Right atrium auricular region (tissue), 2 donors: ENCODE results near the gene TTC22. TPM values are rescaled to one million over a fixed set of nuclear protein-coding genes. Genes with fewer than 3 reads are reported as not detected.

Source experiments
- DNase-seq: peaks from one replicate; pipeline ENCODE4 v3.0.0-alpha.2; 2019; ENCODE audit warnings: low spot score
- H3K27ac ChIP-seq, 2 donors: fragments of 200-600 bp; sonication (generic); 1 replicate in 1 of 2; 2 replicates in 1 of 2; pipeline ENCODE4 v1.5.1; 2016 to 2019
- H3K27me3 ChIP-seq, 2 donors: fragments of 200-600 bp; sonication (generic); one replicate each; pipeline versions ENCODE4 v1.5.1 to v1.6.0; 2017 to 2019
- H3K36me3 ChIP-seq: fragments of 200-600 bp; sonication (generic); one replicate; pipeline ENCODE4 v1.5.1; 2016
- H3K4me1 ChIP-seq, 2 donors: fragments of 200-600 bp; sonication (generic); one replicate each; pipeline versions ENCODE4 v1.5.1 to v1.6.0; 2017 to 2019
- H3K4me3 ChIP-seq, 2 donors: fragments of 200-600 bp; sonication (generic); 1 replicate in 1 of 2; 2 replicates in 1 of 2; pipeline ENCODE4 v1.5.1; 2017 to 2019; ENCODE audit warnings: mild to moderate bottlenecking in 1 of 2, moderate library complexity in 1 of 2
- H3K9me3 ChIP-seq, 2 donors: fragments of 200-600 bp; sonication (generic); one replicate each; pipeline ENCODE4 v1.5.1; 2019
- total RNA-seq, 2 donors: library from RNA; depleted of rRNA; stranded (reverse); fragments of >200 nt; gene quantifications; one replicate each; pipeline ENCODE4 v1.1.0, GENCODE V29; 2016
- TF ChIP-seq, protein P1 (sequence below), 2 donors: fragments of 200-600 bp; sonication (generic); IDR thresholded peaks; one replicate each; pipeline ENCODE4 v1.5.1; 2019; ENCODE audit warnings: antibody characterized with exemption in 2 of 2

Gene TTC22
- total RNA-seq, 2 donors from 2014 or later = 0.43 to 0.70 TPM

DNA sequence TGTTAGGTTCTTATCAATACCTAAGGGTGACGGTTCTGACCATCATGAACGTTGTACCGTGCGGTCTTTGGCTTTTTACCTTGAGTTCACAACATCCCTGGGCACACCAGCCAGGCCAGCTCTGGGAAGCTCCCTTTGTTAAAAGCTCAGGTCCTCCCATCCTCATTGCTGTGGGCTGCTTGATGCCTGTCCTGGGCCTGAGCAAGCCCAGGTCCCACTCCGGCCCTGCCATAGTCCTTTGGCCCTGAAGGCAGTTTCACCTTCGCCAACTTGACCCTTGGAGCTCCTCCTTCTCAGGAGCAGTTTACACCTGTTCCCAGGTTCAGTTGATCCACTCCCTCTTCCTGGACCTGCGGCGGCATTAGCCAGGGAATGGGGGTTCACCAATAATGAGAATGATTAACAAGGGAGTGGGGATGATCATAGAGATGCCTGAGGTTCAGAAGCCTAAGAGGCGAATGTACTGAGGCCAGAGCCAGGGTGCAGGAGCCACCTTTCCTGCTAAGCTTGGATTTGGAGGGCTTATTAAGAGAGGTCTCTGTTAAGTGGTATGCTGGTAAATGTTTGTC lies 45.7 kb upstream of the TTC22 start:
- no peaks in the 10 kb centered on the region for H3K4me1 ChIP-seq
- H3K27ac ChIP-seq = no peak overlapping the region
- TF ChIP-seq, protein P1, sequence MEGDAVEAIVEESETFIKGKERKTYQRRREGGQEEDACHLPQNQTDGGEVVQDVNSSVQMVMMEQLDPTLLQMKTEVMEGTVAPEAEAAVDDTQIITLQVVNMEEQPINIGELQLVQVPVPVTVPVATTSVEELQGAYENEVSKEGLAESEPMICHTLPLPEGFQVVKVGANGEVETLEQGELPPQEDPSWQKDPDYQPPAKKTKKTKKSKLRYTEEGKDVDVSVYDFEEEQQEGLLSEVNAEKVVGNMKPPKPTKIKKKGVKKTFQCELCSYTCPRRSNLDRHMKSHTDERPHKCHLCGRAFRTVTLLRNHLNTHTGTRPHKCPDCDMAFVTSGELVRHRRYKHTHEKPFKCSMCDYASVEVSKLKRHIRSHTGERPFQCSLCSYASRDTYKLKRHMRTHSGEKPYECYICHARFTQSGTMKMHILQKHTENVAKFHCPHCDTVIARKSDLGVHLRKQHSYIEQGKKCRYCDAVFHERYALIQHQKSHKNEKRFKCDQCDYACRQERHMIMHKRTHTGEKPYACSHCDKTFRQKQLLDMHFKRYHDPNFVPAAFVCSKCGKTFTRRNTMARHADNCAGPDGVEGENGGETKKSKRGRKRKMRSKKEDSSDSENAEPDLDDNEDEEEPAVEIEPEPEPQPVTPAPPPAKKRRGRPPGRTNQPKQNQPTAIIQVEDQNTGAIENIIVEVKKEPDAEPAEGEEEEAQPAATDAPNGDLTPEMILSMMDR (IDR thresholded peaks at IDR 0.05) = no peak

GRCh38 chr1:54846301-54846700 lies 45.2 kb upstream of the TTC22 start:
- H3K4me3 ChIP-seq = no peak overlapping the region
- TF ChIP-seq, protein P1 (IDR thresholded peaks at IDR 0.05) = no peak
- no peaks in the 10 kb centered on the region for H3K27me3 ChIP-seq
- no peaks in the 10 kb centered on the region for H3K36me3 ChIP-seq
- no peak overlapping the region for H3K27ac ChIP-seq
- H3K4me1 ChIP-seq = no peaks in the 10 kb centered on the region
- H3K9me3 ChIP-seq = no peaks in the 10 kb centered on the region
- DNase-seq = no peak

More for the DNA sequence above, 45.7 kb upstream of the TTC22 start:
- no peak overlapping the region for H3K4me3 ChIP-seq
- H3K27me3 ChIP-seq = no peaks in the 10 kb centered on the region
- no peak for DNase-seq
- H3K9me3 ChIP-seq = no peaks in the 10 kb centered on the region
- H3K36me3 ChIP-seq = no peaks in the 10 kb centered on the region

GRCh38 chr1:54845772-54846171 lies 44.6 kb upstream of the TTC22 start:
- Histone ChIP-seq H3K4me1 (no peaks in the 10 kb centered on the region), H3K27me3 (no peaks in the 10 kb centered on the region), H3K9me3 (no peaks in the 10 kb centered on the region), H3K27ac (no peak overlapping the region), H3K4me3 (no peak overlapping the region), H3K36me3 (no peaks in the 10 kb centered on the region)
- no peak for DNase-seq
- TF ChIP-seq, protein P1 (IDR thresholded peaks at IDR 0.05) = no peak

GRCh38 chr1:54844564-54844963 lies 43.4 kb upstream of the TTC22 start:
- DNase-seq = peak; percentile 38
- TF ChIP-seq, protein P1 (IDR thresholded peaks at IDR 0.05) = no peak
- H3K4me3 ChIP-seq = no peak overlapping the region
- no peaks in the 10 kb centered on the region for H3K27me3 ChIP-seq
- no peaks in the 10 kb centered on the region for H3K36me3 ChIP-seq
- H3K4me1 ChIP-seq = no peaks in the 10 kb centered on the region
- no peak overlapping the region for H3K27ac ChIP-seq
- no peaks in the 10 kb centered on the region for H3K9me3 ChIP-seq

- H3K4me3 ChIP-seq = no peak overlapping the region
- H3K27me3 ChIP-seq = no peaks in the 10 kb centered on the region
- H3K27ac ChIP-seq = no peak overlapping the region
- DNase-seq = no peak
- no peaks in the 10 kb centered on the region for H3K36me3 ChIP-seq
- TF ChIP-seq, protein P1 (IDR thresholded peaks at IDR 0.05) = no peak
- no peaks in the 10 kb centered on the region for H3K9me3 ChIP-seq
- no peaks in the 10 kb centered on the region for H3K4me1 ChIP-seq
Observed at GRCh38 chr1:54843449-54843848, 42.3 kb upstream of the TTC22 start.

- Histone ChIP-seq H3K27ac (no peak overlapping the region), H3K4me3 (no peak overlapping the region), H3K36me3 (no peaks in the 10 kb centered on the region), H3K27me3 (no peaks in the 10 kb centered on the region), H3K9me3 (no peaks in the 10 kb centered on the region), H3K4me1 (no peaks in the 10 kb centered on the region)
- DNase-seq = no peak
- TF ChIP-seq, protein P1 (IDR thresholded peaks at IDR 0.05) = no peak
Observed at GRCh38 chr1:54842963-54843362, 41.8 kb upstream of the TTC22 start.
